OCI-M2 (cell line): ENCODE measurements around the gene UBTD1.
"Not testable (repeated sequence)": the region's sequence is repeated elsewhere in the genome, so short reads cannot be mapped to it uniquely, and the experiment has no call there.

Source experiments
- DNase-seq: peaks from one replicate; lab custom pipeline; 2025; ENCODE audit not compliant: unreplicated experiment; lab: John Stamatoyannopoulos, UW

UBTD1 gene

GRCh38 chr10:97514344-97514743 is 15.6 kb downstream of the UBTD1 start:
- DNase-seq = no peak

- DNase-seq = no peak
These were observed 16.7 kb downstream of the UBTD1 start for GRCh38 chr10:97515271-97515978.

- no peak for DNase-seq
These were observed 18.5 kb downstream of the UBTD1 start for GRCh38 chr10:97517096-97517750.

- DNase-seq = no peak
These were observed 19.1 kb downstream of the UBTD1 start for GRCh38 chr10:97517778-97518300.

- no peak for DNase-seq
These were observed 19.7 kb downstream of the UBTD1 start for GRCh38 chr10:97518301-97519043.

GRCh38 chr10:97519342-97519741 is 20.6 kb downstream of the UBTD1 start:
- no peak for DNase-seq

GRCh38 chr10:97520520-97520919 is 21.8 kb downstream of the UBTD1 start:
- no peak for DNase-seq

GRCh38 chr10:97520978-97521761 is 22.4 kb downstream of the UBTD1 start:
- no peak for DNase-seq

GRCh38 chr10:97522071-97522470 is 23.3 kb downstream of the UBTD1 start:
- DNase-seq = no peak

GRCh38 chr10:97522937-97523336 is 24.2 kb downstream of the UBTD1 start:
- DNase-seq = no peak

GRCh38 chr10:97525086-97525485 is 26.4 kb downstream of the UBTD1 start:
- DNase-seq = no peak

- no peak for DNase-seq
These were observed 27.0 kb downstream of the UBTD1 start for GRCh38 chr10:97525683-97526110.

GRCh38 chr10:97528876-97529275 is 30.2 kb downstream of the UBTD1 start:
- not testable (repeated sequence) for DNase-seq

- no peak for DNase-seq
These were observed 31.2 kb downstream of the UBTD1 start for GRCh38 chr10:97529685-97530465.

GRCh38 chr10:97531401-97531986 is 32.8 kb downstream of the UBTD1 start:
- DNase-seq = no peak

GRCh38 chr10:97532935-97533671 is 34.4 kb downstream of the UBTD1 start:
- no peak for DNase-seq

GRCh38 chr10:97533888-97534287 is 35.2 kb downstream of the UBTD1 start:
- DNase-seq = no peak

GRCh38 chr10:97534746-97535367 is 36.1 kb downstream of the UBTD1 start:
- DNase-seq = no peak
